ENCODE results near the gene EPHX1.

- TF ChIP-seq POLR2A (IDR thresholded peaks at IDR 0.05; ENCODE audit: low read length) (no peak), GATA1 (IDR thresholded peaks at IDR 0.05; ENCODE audit: low read depth, low read length) (no peak)
These were observed 78.5 kb downstream of the EPHX1 start for GRCh38 chr1:225888289-225888897.

Data from erythroblast (primary cell).